ENCODE results near the gene CCDC51. TPM values are rescaled to one million over a fixed set of nuclear protein-coding genes. Genes with fewer than 3 reads are reported as not detected.

CCDC51 gene
- total and polyA plus RNA-seq, 2 donors (not counting 3 experiments of a cell fraction or from before 2014, with no cell fraction given) = 11.2 to 11.3 TPM

DNA sequence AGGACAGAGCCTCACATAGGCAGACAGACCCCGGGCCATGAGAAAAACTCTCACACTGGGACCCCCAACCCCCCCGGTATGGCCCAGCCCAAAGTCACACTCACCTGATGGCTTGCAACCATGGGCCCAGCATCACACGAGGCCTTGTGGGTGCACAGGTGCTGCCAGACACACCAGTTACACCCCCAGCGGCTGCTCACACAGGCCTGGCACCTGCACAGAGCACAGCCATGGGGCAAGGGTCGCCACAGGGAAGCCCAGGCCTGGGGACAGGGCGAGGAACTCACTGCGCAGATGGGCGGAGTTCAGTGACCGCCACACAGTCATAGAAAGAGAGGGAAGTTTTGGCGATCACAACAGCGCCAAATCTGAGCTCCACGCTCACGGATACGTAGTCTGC is 19.4 kb downstream of the CCDC51 start:
- H3K9ac ChIP-seq (replicated peaks; ENCODE audit: extremely low read depth, insufficient read depth, low read length) = no peak overlapping the region
- intact Hi-C loops (cut with micrococcal nuclease) (no loop called here), dilution Hi-C loops (cut with MboI; ENCODE audit: extremely low pct_ligation_motif_present, low sequenced_read_pairs) (no loop called here)
- DNase-seq (ENCODE audit: low read depth, low spot score) = no peak
- no peak overlapping the region for H3K4me2 ChIP-seq (ENCODE audit: insufficient read depth, low read length)
- POLR2A ChIA-PET = interaction anchor here (1.4 kb wide), 1 partner anchor 8 kb away, joined by 3 read pairs; no protein-coding TSS in a partner anchor
- H3K4me3 ChIP-seq (replicated peaks in 1 of 3; ENCODE audit: insufficient read depth in 1 of 3, low read depth in 1 of 3, low read length in 3 of 3) = no peak overlapping the region
- CTCF ChIA-PET = interaction anchor here (0.5 to 3.8 kb wide), 2 partner anchors 15 to 147 kb away, joined by 3 to 41 read pairs; no protein-coding TSS in a partner anchor
- H3K4me1 ChIP-seq (ENCODE audit: control insufficient read depth, extremely low read depth, insufficient read depth, low read length) = no peaks in the 10 kb centered on the region
- no peaks in the 10 kb centered on the region for H4K20me1 ChIP-seq (replicated peaks; ENCODE audit: control insufficient read depth, extremely low read depth, insufficient read depth, low read length)
- FAIRE-seq = no peak
- no peaks in the 10 kb centered on the region for H3K9me3 ChIP-seq (replicated peaks; ENCODE audit: control insufficient read depth, insufficient read depth, low read length)
- TF ChIP-seq FOS (IDR thresholded peaks at IDR 0.05; ENCODE audit: borderline replicate concordance, insufficient read depth, low read length) (no peak), POLR2AphosphoS5 (IDR thresholded peaks at IDR 0.05; ENCODE audit: insufficient read depth, low read depth, low read length) (no peak), POLR2A (IDR thresholded peaks at IDR 0.05; ENCODE audit: low read depth, low read length) (no peak), EZH2 (IDR thresholded peaks at IDR 0.05; ENCODE audit: borderline replicate concordance, low read depth, low read length, severe bottlenecking) (no peak), JUN (IDR thresholded peaks at IDR 0.05; ENCODE audit: borderline replicate concordance, insufficient read depth, insufficient read length, low read depth) (no peak), GATA2 (IDR thresholded peaks at IDR 0.05; ENCODE audit: insufficient read depth, insufficient read length, low read depth, low read length) (no peak), MYC (IDR thresholded peaks at IDR 0.05; ENCODE audit: low read depth, low read length) (no peak)
- TF ChIP-seq, protein P1, sequence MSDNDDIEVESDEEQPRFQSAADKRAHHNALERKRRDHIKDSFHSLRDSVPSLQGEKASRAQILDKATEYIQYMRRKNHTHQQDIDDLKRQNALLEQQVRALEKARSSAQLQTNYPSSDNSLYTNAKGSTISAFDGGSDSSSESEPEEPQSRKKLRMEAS (IDR thresholded peaks at IDR 0.05; ENCODE audit: insufficient read depth, insufficient read length) = no peak
- TF ChIP-seq, protein P2, sequence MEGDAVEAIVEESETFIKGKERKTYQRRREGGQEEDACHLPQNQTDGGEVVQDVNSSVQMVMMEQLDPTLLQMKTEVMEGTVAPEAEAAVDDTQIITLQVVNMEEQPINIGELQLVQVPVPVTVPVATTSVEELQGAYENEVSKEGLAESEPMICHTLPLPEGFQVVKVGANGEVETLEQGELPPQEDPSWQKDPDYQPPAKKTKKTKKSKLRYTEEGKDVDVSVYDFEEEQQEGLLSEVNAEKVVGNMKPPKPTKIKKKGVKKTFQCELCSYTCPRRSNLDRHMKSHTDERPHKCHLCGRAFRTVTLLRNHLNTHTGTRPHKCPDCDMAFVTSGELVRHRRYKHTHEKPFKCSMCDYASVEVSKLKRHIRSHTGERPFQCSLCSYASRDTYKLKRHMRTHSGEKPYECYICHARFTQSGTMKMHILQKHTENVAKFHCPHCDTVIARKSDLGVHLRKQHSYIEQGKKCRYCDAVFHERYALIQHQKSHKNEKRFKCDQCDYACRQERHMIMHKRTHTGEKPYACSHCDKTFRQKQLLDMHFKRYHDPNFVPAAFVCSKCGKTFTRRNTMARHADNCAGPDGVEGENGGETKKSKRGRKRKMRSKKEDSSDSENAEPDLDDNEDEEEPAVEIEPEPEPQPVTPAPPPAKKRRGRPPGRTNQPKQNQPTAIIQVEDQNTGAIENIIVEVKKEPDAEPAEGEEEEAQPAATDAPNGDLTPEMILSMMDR (IDR thresholded peaks at IDR 0.05; ENCODE audit: extremely low read depth in 1 of 2, insufficient read depth in 1 of 2, low read depth in 1 of 2, low read length in 2 of 2) = no peak
- H3K36me3 ChIP-seq (ENCODE audit: control insufficient read depth in 2 of 2, extremely low read depth in 1 of 2, insufficient read depth in 2 of 2, low read length in 2 of 2) = peaks cover 0 to 10% of the 10 kb centered on the region in 2 experiments
- no peaks in the 10 kb centered on the region for H3K79me2 ChIP-seq (ENCODE audit: control insufficient read depth, insufficient read depth, low read length)
- H3K9me1 ChIP-seq (replicated peaks; ENCODE audit: control insufficient read depth, extremely low read depth, insufficient read depth, low read length) = no peaks in the 10 kb centered on the region
- H3K27me3 ChIP-seq (ENCODE audit: control insufficient read depth in 2 of 2, insufficient read depth in 2 of 2, low read length in 2 of 2) = no peaks in the 10 kb centered on the region
- no peak overlapping the region for H2AFZ ChIP-seq (ENCODE audit: low read depth, low read length)
- BruUV-seq (replicated peaks) = no TSS peak
- H3K27ac ChIP-seq (ENCODE audit: insufficient read depth, low read depth, low read length) = no peak overlapping the region
